GM12878 (cell line): Measurements from ENCODE around the gene MBNL1.

Experiments used
- CTCF ChIP-seq, 3 experiments: IDR thresholded peaks in 2 of 3; conservative IDR thresholded peaks in 1 of 3; 2 replicates each; pipeline ENCODE4 v1.5.1; 2011; ENCODE audit warnings: low read depth in 3 of 3, low read length in 3 of 3, mild to moderate bottlenecking in 3 of 3, control low read depth in 2 of 3, moderate library complexity in 2 of 3, inconsistent platforms in 1 of 3, mixed read lengths in 1 of 3; ENCODE audit not compliant: control insufficient read depth in 2 of 3, insufficient read depth in 1 of 3; ENCODE audit errors: extremely low read depth in 1 of 3
- EZH2 ChIP-seq: IDR thresholded peaks from 2 replicates; pipeline ENCODE4 v1.6.1; 2012; ENCODE audit warnings: low read depth, mild to moderate bottlenecking, control low read depth, inconsistent platforms, low read length, borderline replicate concordance; ENCODE audit not compliant: control insufficient read depth
- FOXK2 ChIP-seq: fragments of 450-650 bp; IDR thresholded peaks from 2 replicates; pipeline ENCODE4 v1.6.1; 2017; ENCODE audit warnings: mild to moderate bottlenecking, moderate library complexity
- HCFC1 ChIP-seq: fragments of 150-350 bp; IDR thresholded peaks from 2 replicates; pipeline ENCODE4 v1.6.1; 2014; ENCODE audit warnings: low read length
- HDAC6 ChIP-seq: fragments of 200-600 bp; sonication (generic); IDR thresholded peaks from one replicate; pipeline ENCODE4 v1.8.0; 2017; ENCODE audit warnings: antibody characterized with exemption; ENCODE audit not compliant: unreplicated experiment
- JUND ChIP-seq: IDR thresholded peaks from 2 replicates; pipeline ENCODE4 v1.6.1; 2012; ENCODE audit warnings: low read depth, mild to moderate bottlenecking, low read length, improper control_type of control experiment, moderate library complexity
- POLR2A ChIP-seq: IDR thresholded peaks from 2 replicates; pipeline ENCODE4 v1.6.1; 2011; ENCODE audit warnings: low read depth, mild to moderate bottlenecking, low read length

DNA sequence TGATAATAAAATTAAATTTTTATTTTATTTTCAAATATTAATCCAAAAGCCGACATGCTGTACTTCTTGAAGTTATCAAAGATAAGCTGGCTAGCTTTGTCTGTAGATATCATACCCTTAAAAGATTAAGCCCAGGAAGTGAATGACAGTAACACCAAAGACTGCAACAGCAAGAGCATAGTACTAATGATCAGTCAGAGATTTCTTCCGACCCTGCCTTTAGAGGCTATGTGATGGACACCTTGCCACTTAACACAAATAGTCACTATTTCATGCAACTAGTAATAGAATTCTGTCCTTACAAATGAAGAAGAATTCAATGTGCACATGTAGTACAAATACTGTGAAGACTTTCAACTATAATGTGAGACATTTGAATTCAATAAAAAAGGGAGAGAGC, 9.3 kb upstream of the MBNL1 start:
- TF ChIP-seq HDAC6, result no peak
- TF ChIP-seq POLR2A, result no peak
- TF ChIP-seq CTCF (IDR thresholded peaks at IDR 0.05 in 2 of 3, conservative IDR thresholded peaks at IDR 0.05 in 1 of 3; ENCODE audit: control insufficient read depth in 2 of 3, extremely low read depth in 1 of 3, insufficient read depth in 1 of 3, low read depth in 3 of 3, low read length in 3 of 3), result no peak
- TF ChIP-seq EZH2, result no peak
- no peak for TF ChIP-seq FOXK2
- no peak for TF ChIP-seq JUND
- no peak for TF ChIP-seq HCFC1
